Fibroblast of lung (primary cell): Measurements from ENCODE around the gene ERBB2. TPM values are rescaled to one million over a fixed set of nuclear protein-coding genes. Genes with fewer than 3 reads are reported as not detected.

Experiments
- DNase-seq, 2 donors: peaks; one replicate each; pipeline versions ENCODE4 v3.0.0 to v3.0.0-alpha.2; 2010; ENCODE audit warnings: low read depth in 2 of 2
- H2AFZ ChIP-seq: 2 replicates; pipeline ENCODE4 v1.5.1; 2012; ENCODE audit warnings: low read length, control low read depth, inconsistent platforms
- H3K27ac ChIP-seq: 2 replicates; pipeline ENCODE4 v1.5.1; 2011; ENCODE audit warnings: low read length, control low read depth; ENCODE audit not compliant: insufficient read depth
- H3K27me3 ChIP-seq: 2 replicates; pipeline ENCODE4 v1.5.1; 2011; ENCODE audit warnings: mild to moderate bottlenecking, low read length; ENCODE audit not compliant: control insufficient read depth, insufficient read depth
- H3K36me3 ChIP-seq: 2 replicates; pipeline ENCODE4 v1.5.1; 2011; ENCODE audit warnings: low read length; ENCODE audit not compliant: control insufficient read depth, insufficient read depth
- H3K4me1 ChIP-seq: 2 replicates; pipeline ENCODE4 v1.5.1; 2011; ENCODE audit warnings: low read length; ENCODE audit not compliant: control insufficient read depth, insufficient read depth; ENCODE audit errors: extremely low read depth
- H3K4me2 ChIP-seq: 2 replicates; pipeline ENCODE4 v1.5.1; 2011; ENCODE audit warnings: low read length, control low read depth; ENCODE audit not compliant: insufficient read depth; ENCODE audit errors: extremely low read depth
- H3K4me3 ChIP-seq, 4 experiments: fragments of 200-600 bp in 1 of 4; sonication (generic) in 1 of 4; replicated peaks in 1 of 4; 2 replicates each; pipeline ENCODE4 v1.5.1; 2011 to 2016; ENCODE audit warnings: low read length in 4 of 4, low read depth in 3 of 4, mild to moderate bottlenecking in 3 of 4, control low read depth in 2 of 4, inconsistent platforms in 1 of 4, mixed read lengths in 1 of 4; ENCODE audit not compliant: insufficient read depth in 1 of 4; ENCODE audit errors: control extremely low read depth in 1 of 4
- H3K79me2 ChIP-seq: 2 replicates; pipeline ENCODE4 v1.5.1; 2012; ENCODE audit warnings: mild to moderate bottlenecking, low read length, inconsistent platforms; ENCODE audit not compliant: control insufficient read depth, insufficient read depth
- H3K9ac ChIP-seq: 2 replicates; pipeline ENCODE4 v1.5.1; 2011; ENCODE audit warnings: mild to moderate bottlenecking, low read length, control low read depth; ENCODE audit not compliant: insufficient read depth
- H3K9me3 ChIP-seq: 2 replicates; pipeline ENCODE4 v1.5.1; 2012; ENCODE audit warnings: low read depth, low read length; ENCODE audit not compliant: control insufficient read depth, insufficient read depth
- H4K20me1 ChIP-seq: 2 replicates; pipeline ENCODE4 v1.5.1; 2011; ENCODE audit warnings: low read length; ENCODE audit not compliant: control insufficient read depth, insufficient read depth; ENCODE audit errors: extremely low read depth
- CTCF ChIP-seq, 2 donors: IDR thresholded peaks in 1 of 2; conservative IDR thresholded peaks in 1 of 2; 1 replicate in 1 of 2; 2 replicates in 1 of 2; pipeline ENCODE4 v1.5.1; 2011 to 2012; ENCODE audit warnings: low read length in 2 of 2, control low read depth in 1 of 2, inconsistent platforms in 1 of 2, low read depth in 1 of 2, mild to moderate bottlenecking in 1 of 2
- EZH2 ChIP-seq: IDR thresholded peaks from 2 replicates; pipeline ENCODE4 v1.5.1; 2012; ENCODE audit warnings: low read length, control low read depth, mild to moderate bottlenecking; ENCODE audit errors: missing control alignments
- polyA plus RNA-seq, 2 donors: library from polyadenylated mRNA; depleted of rRNA in 1 of 2; stranded (reverse) in 1 of 2; unstranded in 1 of 2; fragments of >200 nt; gene quantifications; 2 replicates each; pipeline ENCODE4 v1.2.1, GENCODE V29; 2011 to 2012; ENCODE audit warnings: missing spikeins in 1 of 2
- total RNA-seq: library from RNA; depleted of rRNA; stranded (reverse); fragments of >200 nt; gene quantifications from 2 replicates; pipeline ENCODE4 v1.2.1, GENCODE V29; 2014

The ERBB2 gene
- total and polyA plus RNA-seq, 2 donors (not counting 1 experiment from before 2014, with no cell fraction given): 24.7 to 33.9 TPM

- Histone ChIP-seq H4K20me1 (no peaks in the 10 kb centered on the region), H3K36me3 (no peaks in the 10 kb centered on the region), H3K4me1 (no peaks in the 10 kb centered on the region)
Measured at GRCh38 chr17:39679521-39680192, 20.2 kb upstream of the ERBB2 start.

GRCh38 chr17:39683295-39683939, 16.4 kb upstream of the ERBB2 start:
- Histone ChIP-seq H2AFZ (no peak overlapping the region), H3K4me3 (no peak overlapping the region), H3K4me1 (peaks cover under 1% of the 10 kb centered on the region), H3K27ac (no peak overlapping the region), H3K79me2 (no peaks in the 10 kb centered on the region), H3K9me3 (no peaks in the 10 kb centered on the region), H3K36me3 (no peaks in the 10 kb centered on the region), H3K9ac (no peak overlapping the region), H3K4me2 (no peak overlapping the region), H4K20me1 (no peaks in the 10 kb centered on the region), H3K27me3 (no peaks in the 10 kb centered on the region)
- TF ChIP-seq CTCF (conservative IDR thresholded peaks at IDR 0.05 in 1 of 2, IDR thresholded peaks at IDR 0.05 in 1 of 2; ENCODE audit: low read depth in 1 of 2, low read length in 2 of 2): no peak
- TF ChIP-seq EZH2: no peak
- DNase-seq: no peak

More at GRCh38 chr17:39679521-39680192, 20.2 kb upstream of the ERBB2 start:
- no peak overlapping the region for H3K27ac ChIP-seq
- no peak overlapping the region for H3K9ac ChIP-seq
- H3K4me2 ChIP-seq: no peak overlapping the region
- no peaks in the 10 kb centered on the region for H3K79me2 ChIP-seq
- H2AFZ ChIP-seq: no peak overlapping the region
- TF ChIP-seq CTCF (conservative IDR thresholded peaks at IDR 0.05 in 1 of 2, IDR thresholded peaks at IDR 0.05 in 1 of 2; ENCODE audit: low read depth in 1 of 2, low read length in 2 of 2): no peak
- no peak for TF ChIP-seq EZH2
- H3K4me3 ChIP-seq: no peak overlapping the region
- no peaks in the 10 kb centered on the region for H3K27me3 ChIP-seq
- H3K9me3 ChIP-seq: no peaks in the 10 kb centered on the region
- no peak for DNase-seq

- no peaks in the 10 kb centered on the region for H3K36me3 ChIP-seq
- H2AFZ ChIP-seq: no peak overlapping the region
- TF ChIP-seq CTCF (conservative IDR thresholded peaks at IDR 0.05 in 1 of 2, IDR thresholded peaks at IDR 0.05 in 1 of 2; ENCODE audit: low read depth in 1 of 2, low read length in 2 of 2) (no peak), EZH2 (no peak)
- H3K79me2 ChIP-seq: no peaks in the 10 kb centered on the region
- H3K9me3 ChIP-seq: no peaks in the 10 kb centered on the region
- H4K20me1 ChIP-seq: no peaks in the 10 kb centered on the region
- H3K4me3 ChIP-seq: no peak overlapping the region
- peaks cover 5% of the 10 kb centered on the region for H3K4me1 ChIP-seq
- no peak overlapping the region for H3K27ac ChIP-seq
- H3K9ac ChIP-seq: no peak overlapping the region
- H3K4me2 ChIP-seq: no peak overlapping the region
- no peaks in the 10 kb centered on the region for H3K27me3 ChIP-seq
- no peak for DNase-seq
Measured at GRCh38 chr17:39684369-39685192, 15.3 kb upstream of the ERBB2 start.
